ENCODE measurements around the gene DEFB129.
A peak's percentile ranks its signal among the peaks of the same experiment; 100 is the strongest.
"Not testable (repeated sequence)": the region's sequence is repeated elsewhere in the genome, so short reads cannot be mapped to it uniquely, and the experiment has no call there.

DEFB129 gene

DNA sequence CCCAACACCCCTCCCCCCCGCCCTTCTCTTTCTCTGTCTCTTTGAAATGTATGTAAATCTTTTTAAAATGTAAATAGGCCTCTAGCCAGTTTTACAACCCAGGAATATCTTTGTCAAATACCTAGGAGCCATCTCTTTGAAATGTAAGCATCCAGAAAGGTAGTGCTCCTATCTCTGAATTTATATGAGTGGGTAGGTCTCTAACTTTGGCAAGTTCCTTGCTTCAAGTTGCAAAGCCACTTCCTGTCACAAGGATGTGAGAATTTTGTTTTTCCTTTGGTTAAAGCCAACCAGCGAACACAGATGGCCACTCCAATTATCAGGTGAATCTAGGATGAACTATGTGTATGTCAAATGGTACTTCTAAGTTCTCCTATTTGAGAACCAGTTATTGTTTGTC, 24.3 kb downstream of the DEFB129 start:
- Histone ChIP-seq H3K9ac (ENCODE audit: low read depth in 1 of 2, low read length in 2 of 2) (no peak overlapping the region), H3K4me1 (ENCODE audit: control insufficient read depth in 2 of 2, insufficient read depth in 2 of 2, low read length in 2 of 2) (no peaks in the 10 kb centered on the region), H3K36me3 (ENCODE audit: control insufficient read depth in 2 of 2, insufficient read depth in 2 of 2, low read length in 2 of 2) (no peaks in the 10 kb centered on the region), H3K27ac (ENCODE audit: low read depth in 2 of 2, low read length in 2 of 2) (no peak overlapping the region), H3K9me3 (ENCODE audit: control insufficient read depth in 2 of 2, low read length in 2 of 2) (no peaks in the 10 kb centered on the region), H3K27me3 (ENCODE audit: control insufficient read depth in 2 of 2, insufficient read depth in 2 of 2, low read length in 2 of 2) (no peaks in the 10 kb centered on the region), H3K4me3 (ENCODE audit: low read length in 2 of 2) (no peak overlapping the region)

DNA sequence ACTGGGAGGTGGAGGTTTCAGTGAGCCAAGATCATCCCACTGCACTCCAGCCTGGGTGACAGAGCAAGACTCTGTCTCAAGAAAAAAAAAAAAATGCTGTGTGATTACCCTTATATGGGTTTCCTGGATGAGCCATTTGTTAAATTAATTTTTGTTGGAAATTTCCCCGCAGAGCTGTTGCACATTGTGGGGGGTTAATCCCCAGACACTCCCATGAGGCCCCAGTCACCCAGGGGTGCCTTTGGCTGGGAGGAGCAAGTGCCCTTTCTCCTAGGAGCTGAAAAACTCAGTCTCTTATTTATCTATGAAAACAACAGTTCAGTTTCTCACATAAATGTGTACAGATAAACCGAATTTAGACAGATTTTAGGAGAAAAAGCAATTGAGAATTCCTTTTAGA, 25.7 kb downstream of the DEFB129 start:
- no peaks in the 10 kb centered on the region for H3K9me3 ChIP-seq (ENCODE audit: control insufficient read depth in 2 of 2, low read length in 2 of 2)
- no peaks in the 10 kb centered on the region for H3K36me3 ChIP-seq (ENCODE audit: control insufficient read depth in 2 of 2, insufficient read depth in 2 of 2, low read length in 2 of 2)
- no peak overlapping the region for H3K27ac ChIP-seq (ENCODE audit: low read depth in 2 of 2, low read length in 2 of 2)
- no peak overlapping the region for H3K9ac ChIP-seq (ENCODE audit: low read depth in 1 of 2, low read length in 2 of 2)
- H3K4me3 ChIP-seq (ENCODE audit: low read length in 2 of 2), result no peak overlapping the region
- peaks cover 0 to 2% of the 10 kb centered on the region in 2 donors for H3K27me3 ChIP-seq (ENCODE audit: control insufficient read depth in 2 of 2, insufficient read depth in 2 of 2, low read length in 2 of 2)
- no peaks in the 10 kb centered on the region for H3K4me1 ChIP-seq (ENCODE audit: control insufficient read depth in 2 of 2, insufficient read depth in 2 of 2, low read length in 2 of 2)

DNA sequence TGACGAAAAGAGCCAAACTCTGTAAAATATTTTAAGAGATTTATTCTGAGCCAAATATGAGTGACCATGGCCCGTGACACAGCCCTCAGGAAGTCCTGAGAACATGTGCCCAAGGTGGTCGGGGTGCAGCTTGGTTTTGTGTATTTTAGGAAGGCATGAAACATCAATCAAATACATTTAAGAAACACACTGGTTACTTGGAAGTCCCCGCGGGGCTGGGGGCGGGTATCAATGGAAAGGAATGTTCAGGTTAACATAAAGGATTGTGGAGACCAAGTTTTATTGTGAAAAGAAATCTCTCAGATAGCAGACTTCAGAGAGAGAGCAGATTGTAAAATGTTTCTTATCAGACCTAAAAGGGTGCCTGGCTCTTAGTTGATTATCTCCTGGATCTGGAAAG, 26.4 kb downstream of the DEFB129 start:
- H3K27me3 ChIP-seq (ENCODE audit: control insufficient read depth in 2 of 2, insufficient read depth in 2 of 2, low read length in 2 of 2); H3K4me1 ChIP-seq (ENCODE audit: control insufficient read depth in 2 of 2, insufficient read depth in 2 of 2, low read length in 2 of 2); H3K4me3 ChIP-seq (ENCODE audit: low read length in 2 of 2); H3K27ac ChIP-seq (ENCODE audit: low read depth in 2 of 2, low read length in 2 of 2); H3K36me3 ChIP-seq (ENCODE audit: control insufficient read depth in 2 of 2, insufficient read depth in 2 of 2, low read length in 2 of 2); H3K9me3 ChIP-seq (ENCODE audit: control insufficient read depth in 2 of 2, low read length in 2 of 2); H3K9ac ChIP-seq (ENCODE audit: low read depth in 1 of 2, low read length in 2 of 2): not testable (repeated sequence)

DNA sequence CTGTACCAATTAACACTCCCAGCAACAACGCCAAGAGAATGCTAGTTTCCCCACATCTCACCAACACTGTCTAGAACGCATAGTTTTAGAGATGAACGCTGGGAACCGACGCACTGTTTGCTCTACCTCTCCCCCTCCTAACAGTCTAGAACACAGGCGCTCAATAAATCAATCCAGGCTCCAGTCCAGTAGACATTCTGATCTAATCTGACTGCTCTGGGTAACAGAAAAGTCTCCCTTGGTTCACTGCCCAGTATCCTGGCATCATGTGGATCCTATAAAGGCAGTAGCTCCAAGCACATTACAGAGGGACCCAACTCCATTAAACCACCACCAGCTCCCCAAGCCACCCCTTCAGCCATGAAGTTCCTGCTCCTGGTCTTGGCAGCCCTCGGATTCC, 30.4 kb downstream of the DEFB129 start, which contains the start of gene DEFB132:
Gene DEFB132 (plus strand): TSS at position 306 of the 400 bp plus-strand sequence. CDS start 55 bp downstream, at position 361.
- H3K4me1 ChIP-seq (ENCODE audit: control insufficient read depth in 2 of 2, insufficient read depth in 2 of 2, low read length in 2 of 2), result no peaks in the 10 kb centered on the region
- H3K36me3 ChIP-seq (ENCODE audit: control insufficient read depth in 2 of 2, insufficient read depth in 2 of 2, low read length in 2 of 2), result no peaks in the 10 kb centered on the region
- H3K27me3 ChIP-seq (ENCODE audit: control insufficient read depth in 2 of 2, insufficient read depth in 2 of 2, low read length in 2 of 2), result peaks cover 0 to 7% of the 10 kb centered on the region in 2 donors
- H3K9me3 ChIP-seq (ENCODE audit: control insufficient read depth in 2 of 2, low read length in 2 of 2), result no peaks in the 10 kb centered on the region
- no peak within 1 kb of the TSS for H3K4me3 ChIP-seq (ENCODE audit: low read length in 2 of 2)
- H3K9ac ChIP-seq (ENCODE audit: low read depth in 1 of 2, low read length in 2 of 2), result no peak within 1 kb of the TSS
- no peak within 1 kb of the TSS for H3K27ac ChIP-seq (ENCODE audit: low read depth in 2 of 2, low read length in 2 of 2)

DNA sequence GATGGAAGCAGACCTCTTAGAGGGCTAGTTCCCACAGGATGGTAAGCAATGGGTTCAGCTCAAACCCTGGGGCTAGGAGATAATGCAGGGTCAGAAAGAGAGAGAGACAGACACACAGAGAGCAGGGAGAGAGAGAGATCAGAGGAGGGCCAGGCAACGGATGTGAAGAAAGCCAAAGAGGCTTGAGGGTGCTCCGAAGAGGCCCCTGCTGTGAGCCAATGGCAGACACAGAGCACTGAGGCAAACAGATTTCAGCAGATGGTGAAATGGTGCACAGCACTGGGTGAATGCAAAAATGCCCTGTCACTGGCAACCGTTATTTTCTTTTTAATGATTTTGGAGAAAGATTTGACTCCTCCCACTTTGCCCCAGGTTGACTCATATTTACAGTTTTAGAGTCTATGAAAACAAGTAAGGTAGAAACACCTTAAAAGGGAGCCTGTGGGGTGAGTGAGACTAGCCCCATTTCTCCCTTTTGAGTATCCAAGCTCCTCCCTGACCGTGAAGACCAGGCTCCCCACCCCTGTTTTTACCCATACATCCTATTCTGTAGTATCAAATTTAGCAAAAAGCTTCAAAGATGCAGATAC, 31.3 kb downstream of the DEFB129 start:
- H3K36me3 ChIP-seq (ENCODE audit: control insufficient read depth in 2 of 2, insufficient read depth in 2 of 2, low read length in 2 of 2), result no peaks in the 10 kb centered on the region
- no peaks in the 10 kb centered on the region for H3K9me3 ChIP-seq (ENCODE audit: control insufficient read depth in 2 of 2, low read length in 2 of 2)
- H3K27me3 ChIP-seq (ENCODE audit: control insufficient read depth in 2 of 2, insufficient read depth in 2 of 2, low read length in 2 of 2), result peaks cover 0 to 7% of the 10 kb centered on the region in 2 donors
- no peak overlapping the region for H3K4me3 ChIP-seq (ENCODE audit: low read length in 2 of 2)
- H3K27ac ChIP-seq (ENCODE audit: low read depth in 2 of 2, low read length in 2 of 2), result no peak overlapping the region
- no peaks in the 10 kb centered on the region for H3K4me1 ChIP-seq (ENCODE audit: control insufficient read depth in 2 of 2, insufficient read depth in 2 of 2, low read length in 2 of 2)
- no peak overlapping the region for H3K9ac ChIP-seq (ENCODE audit: low read depth in 1 of 2, low read length in 2 of 2)

DNA sequence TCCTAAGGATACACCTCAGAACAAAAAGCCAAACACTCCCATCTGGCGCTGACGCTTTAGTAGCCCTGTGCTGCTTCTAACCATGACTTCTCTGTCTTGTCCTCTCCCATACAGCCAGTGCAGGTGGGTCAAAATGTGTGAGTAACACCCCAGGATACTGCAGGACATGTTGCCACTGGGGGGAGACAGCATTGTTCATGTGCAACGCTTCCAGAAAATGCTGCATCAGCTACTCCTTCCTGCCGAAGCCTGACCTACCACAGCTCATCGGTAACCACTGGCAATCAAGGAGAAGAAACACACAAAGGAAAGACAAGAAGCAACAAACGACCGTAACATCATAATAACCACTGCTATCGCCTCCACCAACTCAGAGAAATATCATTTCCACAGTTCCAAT, 31.9 kb downstream of the DEFB129 start:
- Histone ChIP-seq H3K9me3 (ENCODE audit: control insufficient read depth in 2 of 2, low read length in 2 of 2) (no peaks in the 10 kb centered on the region), H3K27ac (ENCODE audit: low read depth in 2 of 2, low read length in 2 of 2) (no peak overlapping the region), H3K36me3 (ENCODE audit: control insufficient read depth in 2 of 2, insufficient read depth in 2 of 2, low read length in 2 of 2) (no peaks in the 10 kb centered on the region), H3K4me1 (ENCODE audit: control insufficient read depth in 2 of 2, insufficient read depth in 2 of 2, low read length in 2 of 2) (no peaks in the 10 kb centered on the region), H3K27me3 (ENCODE audit: control insufficient read depth in 2 of 2, insufficient read depth in 2 of 2, low read length in 2 of 2) (peaks cover 2 to 7% of the 10 kb centered on the region in 2 donors), H3K4me3 (ENCODE audit: low read length in 2 of 2) (no peak overlapping the region), H3K9ac (ENCODE audit: low read depth in 1 of 2, low read length in 2 of 2) (no peak overlapping the region)

DNA sequence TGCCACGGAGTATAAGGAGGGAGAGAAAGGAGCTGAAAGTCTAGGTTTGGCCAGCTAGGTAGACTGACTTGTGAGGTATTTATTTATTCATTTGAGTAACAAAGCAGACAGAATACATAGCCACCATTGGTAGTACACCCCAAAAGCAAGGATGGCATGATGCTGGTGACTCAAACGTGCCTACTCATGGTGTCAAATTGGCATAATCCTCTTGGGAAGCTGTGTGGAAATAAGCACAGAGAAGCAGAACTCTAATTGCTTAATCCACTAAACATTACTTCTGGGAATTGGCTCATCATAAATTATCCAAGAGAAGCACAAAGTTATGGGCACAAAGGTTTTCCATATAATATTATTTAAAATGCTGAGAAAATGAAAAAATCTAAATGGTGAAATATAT, 32.9 kb downstream of the DEFB129 start:
- Histone ChIP-seq H3K9ac (ENCODE audit: low read depth in 1 of 2, low read length in 2 of 2) (no peak overlapping the region), H3K4me3 (ENCODE audit: low read length in 2 of 2) (no peak overlapping the region), H3K9me3 (ENCODE audit: control insufficient read depth in 2 of 2, low read length in 2 of 2) (no peaks in the 10 kb centered on the region), H3K27me3 (ENCODE audit: control insufficient read depth in 2 of 2, insufficient read depth in 2 of 2, low read length in 2 of 2) (peaks cover 3 to 7% of the 10 kb centered on the region in 2 donors), H3K36me3 (ENCODE audit: control insufficient read depth in 2 of 2, insufficient read depth in 2 of 2, low read length in 2 of 2) (no peaks in the 10 kb centered on the region), H3K27ac (ENCODE audit: low read depth in 2 of 2, low read length in 2 of 2) (no peak overlapping the region), H3K4me1 (ENCODE audit: control insufficient read depth in 2 of 2, insufficient read depth in 2 of 2, low read length in 2 of 2) (no peaks in the 10 kb centered on the region)

DNA sequence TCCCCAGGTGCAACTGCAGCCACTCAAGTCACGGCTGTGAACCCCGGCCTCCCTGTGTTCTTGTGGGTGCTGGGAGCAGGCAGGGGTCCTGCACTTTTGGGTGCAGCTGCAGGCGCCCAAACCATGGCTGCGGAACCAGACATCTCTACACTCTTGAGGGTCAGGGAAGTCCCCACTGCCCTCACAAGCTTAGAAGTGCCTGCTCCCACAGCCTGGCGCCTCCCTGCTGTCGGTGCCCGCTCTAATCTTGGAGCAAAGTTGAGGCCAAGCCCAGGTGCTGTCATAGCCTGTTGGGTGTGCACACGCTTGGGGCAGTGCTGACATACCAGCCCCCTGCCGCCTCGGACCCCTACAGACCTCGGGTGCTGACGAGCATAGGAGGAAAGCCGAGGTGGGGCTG, 36.6 kb downstream of the DEFB129 start:
- Histone ChIP-seq H3K9me3 (ENCODE audit: control insufficient read depth in 2 of 2, low read length in 2 of 2) (no peaks in the 10 kb centered on the region), H3K9ac (ENCODE audit: low read depth in 1 of 2, low read length in 2 of 2) (no peak overlapping the region), H3K27me3 (ENCODE audit: control insufficient read depth in 2 of 2, insufficient read depth in 2 of 2, low read length in 2 of 2) (peaks cover 3 to 5% of the 10 kb centered on the region in 2 donors), H3K36me3 (ENCODE audit: control insufficient read depth in 2 of 2, insufficient read depth in 2 of 2, low read length in 2 of 2) (no peaks in the 10 kb centered on the region), H3K4me1 (ENCODE audit: control insufficient read depth in 2 of 2, insufficient read depth in 2 of 2, low read length in 2 of 2) (peaks cover 4 to 7% of the 10 kb centered on the region in 2 donors), H3K4me3 (ENCODE audit: low read length in 2 of 2) (no peak overlapping the region), H3K27ac (ENCODE audit: low read depth in 2 of 2, low read length in 2 of 2) (no peak overlapping the region)

DNA sequence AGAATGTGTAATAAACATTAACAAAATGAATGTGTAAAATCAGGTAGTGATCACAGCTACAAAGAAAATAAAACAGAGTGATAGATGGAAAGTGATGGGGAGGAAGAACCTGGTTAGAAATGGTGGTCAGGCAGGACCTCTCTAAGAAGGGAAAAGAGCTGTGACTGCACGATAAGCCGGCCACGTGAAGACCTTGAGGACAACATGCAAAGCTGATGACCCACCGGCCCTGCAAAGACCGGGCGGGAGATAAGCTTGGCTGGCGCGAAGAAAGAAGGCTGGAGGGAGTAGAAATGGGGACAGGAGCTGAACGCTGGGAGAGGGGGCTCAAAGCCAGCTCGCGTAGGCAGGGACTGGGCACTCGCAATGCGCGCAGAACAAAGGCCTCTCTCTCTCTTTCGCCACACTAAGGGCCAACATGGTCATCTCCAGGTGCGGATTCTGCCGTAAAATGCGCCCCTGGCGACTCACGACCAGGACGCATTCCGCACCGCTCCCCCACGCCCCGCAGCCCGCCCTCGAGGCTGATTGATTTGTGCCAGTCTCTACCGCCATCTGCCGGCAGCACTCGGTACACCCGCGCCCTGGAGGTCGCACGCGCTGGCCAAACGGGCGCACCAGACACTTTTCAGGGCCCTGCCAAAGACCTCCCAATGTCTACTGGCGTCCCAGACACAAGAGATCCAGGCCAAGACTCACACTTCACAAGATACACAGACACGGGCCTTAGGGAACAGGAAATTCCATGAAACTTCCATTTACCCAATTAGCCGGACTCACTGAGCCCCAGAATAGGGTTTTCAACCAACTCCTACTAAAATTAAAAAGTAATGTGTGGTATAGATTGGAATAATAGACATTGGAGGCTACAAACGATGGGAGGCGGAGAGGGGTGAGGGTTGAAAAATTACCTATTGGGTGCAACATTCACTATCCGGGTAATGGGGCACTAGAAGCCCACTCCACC, 39.8 kb downstream of the DEFB129 start:
- Histone ChIP-seq H3K9ac (ENCODE audit: low read depth in 1 of 2, low read length in 2 of 2) (peak overlapping the region in 1 of 2 donors; percentile 4), H3K27me3 (ENCODE audit: control insufficient read depth in 2 of 2, insufficient read depth in 2 of 2, low read length in 2 of 2) (peaks cover 0 to 3% of the 10 kb centered on the region in 2 donors), H3K4me3 (ENCODE audit: low read length in 2 of 2) (peak overlapping the region; percentile 76 to 77)

DNA sequence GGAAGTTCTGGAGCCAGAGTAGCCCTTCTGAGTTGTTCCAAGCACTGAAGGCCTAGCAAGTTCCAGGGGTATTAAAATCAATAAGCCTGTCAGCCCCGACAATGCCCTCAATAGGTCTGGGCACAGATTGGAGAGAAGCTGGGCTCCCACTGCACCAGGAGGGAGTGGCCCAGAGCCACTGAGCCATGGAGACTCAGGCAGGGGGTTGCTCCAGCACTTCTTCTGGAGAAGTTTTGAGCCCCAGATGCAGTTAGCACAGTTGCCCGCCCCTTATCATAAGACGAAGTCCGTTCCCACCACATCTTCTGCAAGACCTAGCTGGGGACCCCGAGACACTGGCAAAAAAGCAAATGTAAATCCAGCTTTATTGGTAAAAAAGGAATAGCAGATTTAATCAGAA, 43.5 kb downstream of the DEFB129 start:
- no peaks in the 10 kb centered on the region for H3K27me3 ChIP-seq (ENCODE audit: control insufficient read depth in 2 of 2, insufficient read depth in 2 of 2, low read length in 2 of 2)
- H3K4me3 ChIP-seq (ENCODE audit: low read length in 2 of 2), result no peak overlapping the region
- H3K4me1 ChIP-seq (ENCODE audit: control insufficient read depth in 2 of 2, insufficient read depth in 2 of 2, low read length in 2 of 2), result peaks cover 4 to 7% of the 10 kb centered on the region in 2 donors
- H3K36me3 ChIP-seq (ENCODE audit: control insufficient read depth in 2 of 2, insufficient read depth in 2 of 2, low read length in 2 of 2), result peaks cover 0 to 4% of the 10 kb centered on the region in 2 donors
- H3K9ac ChIP-seq (ENCODE audit: low read depth in 1 of 2, low read length in 2 of 2), result no peak overlapping the region
- no peak overlapping the region for H3K27ac ChIP-seq (ENCODE audit: low read depth in 2 of 2, low read length in 2 of 2)
- H3K9me3 ChIP-seq (ENCODE audit: control insufficient read depth in 2 of 2, low read length in 2 of 2), result no peaks in the 10 kb centered on the region

More for the DNA sequence above, 39.8 kb downstream of the DEFB129 start:
- Histone ChIP-seq H3K9me3 (ENCODE audit: control insufficient read depth in 2 of 2, low read length in 2 of 2) (no peaks in the 10 kb centered on the region), H3K36me3 (ENCODE audit: control insufficient read depth in 2 of 2, insufficient read depth in 2 of 2, low read length in 2 of 2) (no peaks in the 10 kb centered on the region), H3K4me1 (ENCODE audit: control insufficient read depth in 2 of 2, insufficient read depth in 2 of 2, low read length in 2 of 2) (peaks cover 4 to 7% of the 10 kb centered on the region in 2 donors), H3K27ac (ENCODE audit: low read depth in 2 of 2, low read length in 2 of 2) (no peak overlapping the region)
